ENCODE data around the gene PLRG1. TPM values are rescaled to one million over a fixed set of nuclear protein-coding genes. Genes with fewer than 3 reads are reported as not detected.

PLRG1 gene
- polyA plus RNA-seq, 3 donors = 22.7 to 38.9 (median 27.9) TPM

DNA sequence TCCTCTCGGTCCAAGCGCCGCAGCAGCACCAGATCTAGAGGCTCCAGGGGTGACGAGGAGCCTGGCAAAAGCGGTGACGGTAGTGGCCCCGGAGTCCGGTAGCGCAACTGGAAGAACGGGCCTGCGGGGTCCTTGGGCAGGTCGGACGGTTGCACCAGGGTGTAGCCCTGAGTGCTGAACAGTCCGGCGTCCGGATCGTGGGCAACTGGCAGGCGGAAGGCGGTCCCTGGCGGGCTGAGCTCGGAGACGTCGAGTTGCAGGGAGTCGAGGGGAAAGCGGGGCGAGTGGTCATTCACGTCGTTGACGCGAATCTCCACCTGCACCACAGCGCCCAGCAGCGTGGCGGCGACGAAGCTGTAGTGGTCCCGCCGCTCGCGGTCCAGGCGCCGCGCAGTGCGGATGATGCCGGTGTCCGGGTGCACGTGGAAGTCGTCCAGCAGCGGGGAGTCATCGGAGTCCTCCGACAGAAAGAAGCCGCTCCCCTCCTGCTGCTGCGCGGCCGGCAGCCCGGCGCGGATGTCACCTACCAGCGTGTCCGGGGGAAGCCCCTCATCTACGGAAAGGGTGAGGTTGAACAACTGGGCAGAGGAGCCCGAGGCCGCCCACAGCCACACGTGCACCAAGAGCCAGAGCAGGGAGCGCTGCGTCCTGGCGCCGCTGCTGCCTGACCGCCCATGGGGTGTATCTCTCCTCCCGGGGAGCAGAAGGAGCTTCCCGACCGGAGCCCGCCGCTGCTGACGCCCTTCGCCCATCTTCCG is 59.4 kb downstream of the PLRG1 start:
- no peak overlapping the region for H3K27ac ChIP-seq (ENCODE audit: low read depth, low read length)
- WGBS, 3 donors = 3 to 4% (median 4%) methylated on average over 74 to 76 of the region's 76 CpGs

DNA sequence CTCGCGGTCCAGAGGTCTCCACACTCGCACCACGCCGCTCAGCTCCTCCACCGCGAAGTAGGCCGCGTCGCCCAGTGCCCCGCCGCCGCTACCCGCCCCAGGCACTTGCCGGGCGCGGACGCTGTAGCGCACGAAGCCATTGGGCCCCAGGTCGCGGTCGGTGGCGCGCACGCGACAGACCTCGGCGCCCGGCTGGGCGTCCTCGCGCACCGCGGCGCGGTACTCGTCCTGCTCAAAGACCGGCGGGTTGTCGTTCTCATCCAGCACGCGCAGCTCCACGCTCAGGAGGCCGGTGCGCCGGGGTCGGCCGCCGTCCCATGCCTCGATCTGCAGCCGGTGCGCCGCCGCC is 60.0 kb downstream of the PLRG1 start:
- H3K27ac ChIP-seq (ENCODE audit: low read depth, low read length) = no peak overlapping the region
- 2 to 7% (median 4%) methylated on average over 39 to 55 of the region's 55 CpGs for WGBS, 3 donors

DNA sequence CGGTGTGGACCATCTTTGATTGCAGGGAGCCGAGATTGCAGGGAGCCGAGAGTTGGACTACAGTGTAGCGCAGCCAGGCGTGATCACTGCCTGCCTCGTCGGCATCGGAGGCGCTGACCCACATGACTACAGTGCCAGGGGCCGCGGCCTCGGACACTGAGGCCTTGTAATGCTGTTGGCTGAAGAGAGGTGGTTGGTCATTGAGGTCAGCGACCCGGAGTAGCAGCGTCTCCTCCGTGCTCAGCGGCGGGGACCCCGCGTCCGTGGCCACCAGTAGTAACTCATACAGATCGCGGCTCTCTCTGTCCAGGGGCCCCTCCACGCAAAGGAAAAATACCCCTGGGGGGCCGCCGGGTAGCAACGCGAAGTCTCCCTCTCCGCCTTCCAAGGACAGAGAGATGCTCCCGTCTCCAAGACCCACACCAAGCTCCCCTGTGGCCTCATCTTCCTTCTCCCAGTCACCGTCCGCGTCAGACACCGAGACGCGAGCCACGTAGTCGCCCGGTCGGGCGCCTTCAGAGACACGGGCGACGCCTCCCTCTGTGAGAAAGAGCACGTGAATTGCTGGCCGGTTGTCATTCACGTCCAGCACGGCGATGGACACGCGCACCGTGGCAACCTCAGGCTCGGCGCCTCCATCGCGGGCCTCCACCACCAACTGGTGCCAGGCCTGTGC is 60.5 kb downstream of the PLRG1 start:
- 48 to 57% (median 52%) methylated on average over 55 to 56 of the region's 56 CpGs for WGBS, 3 donors

DNA sequence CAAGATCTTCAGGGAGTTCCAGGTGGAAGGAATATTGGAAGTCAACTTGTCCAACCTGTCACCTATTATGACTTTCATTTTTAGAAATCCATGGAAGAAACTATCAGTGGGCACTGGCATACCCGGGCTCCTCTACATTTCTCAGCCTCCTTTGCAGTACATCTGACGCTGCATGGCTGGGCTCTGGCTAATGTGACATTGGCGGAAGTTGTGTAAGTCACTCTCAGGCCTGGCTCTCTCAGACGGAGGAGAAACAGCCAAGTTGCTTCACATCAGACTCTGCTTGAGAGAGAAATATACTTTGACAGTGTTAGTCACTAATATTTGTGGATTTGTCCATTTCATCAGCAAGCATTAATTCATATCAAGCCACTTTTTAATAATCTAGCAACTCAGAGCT is 63.1 kb downstream of the PLRG1 start:
- H3K27ac ChIP-seq (ENCODE audit: low read depth, low read length) = no peak overlapping the region
- 72 to 86% (median 79%) methylated on average over 4 of the region's 4 CpGs for WGBS, 3 donors

More for the DNA sequence above, 60.5 kb downstream of the PLRG1 start:
- H3K27ac ChIP-seq (ENCODE audit: low read depth, low read length) = no peak overlapping the region

DNA sequence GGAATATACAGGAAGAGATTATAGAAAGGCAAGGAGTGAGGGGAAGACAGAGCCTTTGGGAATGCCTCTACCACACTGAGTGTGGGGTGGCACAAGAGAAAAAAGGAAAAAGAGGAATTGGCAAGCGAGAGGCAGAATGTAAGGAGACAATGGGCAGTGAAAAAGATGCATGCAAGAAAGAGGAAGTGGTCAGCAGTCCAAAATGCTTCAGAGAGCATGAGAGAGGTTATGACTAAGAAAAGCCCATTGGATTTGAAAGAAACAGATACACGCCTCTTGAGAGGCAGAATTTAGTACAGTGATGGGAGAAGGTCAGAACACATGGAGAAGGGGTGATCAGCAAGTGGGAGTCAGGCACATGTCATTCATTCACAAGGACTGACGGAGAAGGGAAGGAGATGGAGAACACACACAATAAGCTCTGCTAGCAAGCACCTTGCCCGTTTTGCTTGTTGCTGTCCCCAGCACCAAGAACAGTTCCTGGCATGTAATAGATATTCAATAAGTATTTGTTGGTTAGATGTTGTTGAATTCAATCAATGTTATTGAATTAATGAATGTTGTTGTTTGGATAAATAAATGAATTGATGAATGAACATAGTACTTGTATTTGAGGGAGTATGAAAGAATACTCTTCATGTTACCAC is 65.0 kb downstream of the PLRG1 start:
- no peak overlapping the region for H3K27ac ChIP-seq (ENCODE audit: low read depth, low read length)
- WGBS, 3 donors = 35 to 52% (median 46%) methylated on average over 4 of the region's 4 CpGs

Other genes starting within 250 kb of the PLRG1 start
- gene DCHS2, start 58.6 kb downstream of the PLRG1 start, polyA plus RNA-seq = under 1 TPM; under 0.01 to 0.12 (median 0.01) TPM
- gene FGB, start 12.6 kb upstream of the PLRG1 start, polyA plus RNA-seq = under 1 TPM in 2 of 3 donors, not detected in 1; 0.14 to 0.31 TPM
- gene FGA, start 40.3 kb upstream of the PLRG1 start, polyA plus RNA-seq = 1 to 10 TPM in 1 of 3 donors, under 1 TPM in 2; 0.34 to 2.1 (median 0.85) TPM
- under 1 TPM in 2 of 3 donors, not detected in 1; 0.30 to 0.34 TPM for gene FGG, start 62.3 kb upstream of the PLRG1 start, polyA plus RNA-seq
- 1 to 10 TPM in 1 of 3 donors, under 1 TPM in 2; 0.09 to 1.6 (median 0.37) TPM for gene LRAT, start 193.6 kb upstream of the PLRG1 start, polyA plus RNA-seq
- gene RBM46, start 230.9 kb upstream of the PLRG1 start, polyA plus RNA-seq = under 1 TPM; 0.06 to 0.22 (median 0.06) TPM